GM12801 (cell line): ENCODE results near the gene FBXO45.

Experiments
- CTCF ChIP-seq: IDR thresholded peaks from one replicate; pipeline ENCODE4 v1.5.1; 2011; ENCODE audit warnings: control low read depth; ENCODE audit not compliant: insufficient read length; ENCODE audit errors: extremely low read depth

The FBXO45 gene

GRCh38 chr3:196569003-196569516, 600 bp downstream of the FBXO45 start:
- no peak for TF ChIP-seq CTCF

GRCh38 chr3:196572389-196572788, 3.9 kb downstream of the FBXO45 start:
- TF ChIP-seq CTCF = no peak

GRCh38 chr3:196585044-196585757, 16.7 kb downstream of the FBXO45 start:
- TF ChIP-seq CTCF = no peak

- TF ChIP-seq CTCF = no peak
These were observed 21.8 kb downstream of the FBXO45 start for GRCh38 chr3:196590279-196590678.

- no peak for TF ChIP-seq CTCF
These were observed 27.9 kb downstream of the FBXO45 start for GRCh38 chr3:196596355-196596754.

- TF ChIP-seq CTCF = no peak
These were observed 31.3 kb downstream of the FBXO45 start for GRCh38 chr3:196599734-196600128.

- no peak for TF ChIP-seq CTCF
These were observed 31.9 kb downstream of the FBXO45 start for GRCh38 chr3:196600359-196600758.
